ENCODE results near the gene VTI1B.

The VTI1B gene

DNA sequence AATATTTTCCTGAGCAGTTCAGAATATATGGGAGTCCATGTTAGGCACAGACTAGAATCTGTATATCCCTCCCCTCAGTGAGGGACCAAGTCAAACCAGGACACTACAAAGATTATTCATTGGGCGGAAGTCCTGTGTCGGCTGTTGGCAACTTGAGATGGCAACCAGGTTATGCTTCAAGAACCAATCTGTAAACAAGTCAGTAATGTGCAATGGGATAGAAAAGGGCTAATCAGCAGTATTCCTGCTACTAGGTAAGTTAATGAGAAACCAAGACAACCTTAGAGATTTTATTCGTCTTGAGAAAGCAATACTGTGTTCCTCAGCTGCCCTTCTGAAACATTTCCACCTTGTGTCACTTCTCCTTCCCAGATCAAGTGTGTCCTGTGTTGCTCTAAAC lies 28.3 kb downstream of the VTI1B start:
- TF ChIP-seq ISL1 (CRISPR knock-in tag; IDR thresholded peaks at IDR 0.05): no peak
- no peak for TF ChIP-seq ZNF70 (CRISPR knock-in tag; IDR thresholded peaks at IDR 0.05)
- no peak for TF ChIP-seq ZNF8 (CRISPR knock-in tag; IDR thresholded peaks at IDR 0.05)
- no peak for TF ChIP-seq SNAI2 (CRISPR knock-in tag; IDR thresholded peaks at IDR 0.05)
- no peak for TF ChIP-seq TOX (CRISPR knock-in tag; IDR thresholded peaks at IDR 0.05; ENCODE audit: borderline replicate concordance)
- no peak for TF ChIP-seq PPARA (CRISPR knock-in tag; IDR thresholded peaks at IDR 0.05; ENCODE audit: borderline replicate concordance)
- no peak for TF ChIP-seq CREB5 (CRISPR knock-in tag; IDR thresholded peaks at IDR 0.05; ENCODE audit: low read depth)

DNA sequence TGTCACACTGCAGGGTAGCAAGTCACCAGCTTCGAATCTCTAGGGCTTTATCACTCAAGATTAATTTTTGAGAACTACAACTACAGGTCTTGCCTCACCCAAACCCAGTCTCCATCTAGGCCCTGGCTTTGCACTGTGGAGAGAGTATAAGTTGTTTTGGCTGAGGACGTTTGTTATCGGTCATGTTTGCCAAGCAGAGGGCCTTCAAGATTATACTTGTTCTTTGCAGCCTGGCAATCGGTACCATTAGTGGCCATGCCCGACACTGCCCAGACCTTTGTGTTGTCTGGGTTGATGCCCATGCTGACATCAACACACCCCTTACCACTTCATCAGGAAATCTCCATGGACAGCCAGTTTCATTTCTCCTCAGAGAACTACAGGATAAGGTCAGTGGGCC lies 29.0 kb downstream of the VTI1B start:
- ATAC-seq: no peak
- TF ChIP-seq TCF4 (CRISPR knock-in tag; IDR thresholded peaks at IDR 0.05; ENCODE audit: borderline replicate concordance): no peak
- TF ChIP-seq CREB5 (CRISPR knock-in tag; IDR thresholded peaks at IDR 0.05; ENCODE audit: low read depth): no peak
- TF ChIP-seq PPARA (CRISPR knock-in tag; IDR thresholded peaks at IDR 0.05; ENCODE audit: borderline replicate concordance): no peak
- TF ChIP-seq BACH2 (CRISPR knock-in tag; IDR thresholded peaks at IDR 0.05; ENCODE audit: borderline replicate concordance): no peak
- no peak for TF ChIP-seq ZC3H10 (CRISPR knock-in tag; IDR thresholded peaks at IDR 0.05)
- no peak for TF ChIP-seq ZNF565 (CRISPR knock-in tag; conservative IDR thresholded peaks at IDR 0.05; ENCODE audit: low read depth)
- no peak for TF ChIP-seq ZNF8 (CRISPR knock-in tag; IDR thresholded peaks at IDR 0.05)
- TF ChIP-seq TSHZ2 (CRISPR knock-in tag; IDR thresholded peaks at IDR 0.05): no peak
- TF ChIP-seq ISL1 (CRISPR knock-in tag; IDR thresholded peaks at IDR 0.05): no peak
- TF ChIP-seq ARNTL (CRISPR knock-in tag; IDR thresholded peaks at IDR 0.05; ENCODE audit: borderline replicate concordance, low read depth): no peak
- TF ChIP-seq CSDC2 (CRISPR knock-in tag; IDR thresholded peaks at IDR 0.05): no peak
- TF ChIP-seq, protein P1, sequence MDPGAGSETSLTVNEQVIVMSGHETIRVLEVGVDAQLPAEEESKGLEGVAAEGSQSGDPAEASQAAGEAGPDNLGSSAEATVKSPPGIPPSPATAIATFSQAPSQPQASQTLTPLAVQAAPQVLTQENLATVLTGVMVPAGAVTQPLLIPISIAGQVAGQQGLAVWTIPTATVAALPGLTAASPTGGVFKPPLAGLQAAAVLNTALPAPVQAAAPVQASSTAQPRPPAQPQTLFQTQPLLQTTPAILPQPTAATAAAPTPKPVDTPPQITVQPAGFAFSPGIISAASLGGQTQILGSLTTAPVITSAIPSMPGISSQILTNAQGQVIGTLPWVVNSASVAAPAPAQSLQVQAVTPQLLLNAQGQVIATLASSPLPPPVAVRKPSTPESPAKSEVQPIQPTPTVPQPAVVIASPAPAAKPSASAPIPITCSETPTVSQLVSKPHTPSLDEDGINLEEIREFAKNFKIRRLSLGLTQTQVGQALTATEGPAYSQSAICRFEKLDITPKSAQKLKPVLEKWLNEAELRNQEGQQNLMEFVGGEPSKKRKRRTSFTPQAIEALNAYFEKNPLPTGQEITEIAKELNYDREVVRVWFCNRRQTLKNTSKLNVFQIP (CRISPR knock-in tag; IDR thresholded peaks at IDR 0.05; ENCODE audit: borderline replicate concordance, low read depth): no peak

More for the DNA sequence above, 28.3 kb downstream of the VTI1B start:
- ATAC-seq: no peak

- no peak for TF ChIP-seq CSDC2 (CRISPR knock-in tag; IDR thresholded peaks at IDR 0.05)
- no peak for TF ChIP-seq ZC3H10 (CRISPR knock-in tag; IDR thresholded peaks at IDR 0.05)
- no peak for TF ChIP-seq PPARA (CRISPR knock-in tag; IDR thresholded peaks at IDR 0.05; ENCODE audit: borderline replicate concordance)
- TF ChIP-seq SNAI2 (CRISPR knock-in tag; IDR thresholded peaks at IDR 0.05): no peak
- TF ChIP-seq TCF4 (CRISPR knock-in tag; IDR thresholded peaks at IDR 0.05; ENCODE audit: borderline replicate concordance): no peak
- TF ChIP-seq PATZ1 (CRISPR knock-in tag; IDR thresholded peaks at IDR 0.05; ENCODE audit: borderline replicate concordance): no peak
- TF ChIP-seq ZNF565 (CRISPR knock-in tag; conservative IDR thresholded peaks at IDR 0.05; ENCODE audit: low read depth): no peak
- no peak for TF ChIP-seq TOX (CRISPR knock-in tag; IDR thresholded peaks at IDR 0.05; ENCODE audit: borderline replicate concordance)
- no peak for TF ChIP-seq ESRRG (CRISPR knock-in tag; IDR thresholded peaks at IDR 0.05)
- TF ChIP-seq ZNF8 (CRISPR knock-in tag; IDR thresholded peaks at IDR 0.05): no peak
- no peak for TF ChIP-seq OSR1 (CRISPR knock-in tag; IDR thresholded peaks at IDR 0.05)
- no peak for TF ChIP-seq BACH2 (CRISPR knock-in tag; IDR thresholded peaks at IDR 0.05; ENCODE audit: borderline replicate concordance)
- no peak for TF ChIP-seq TSHZ2 (CRISPR knock-in tag; IDR thresholded peaks at IDR 0.05)
- no peak for TF ChIP-seq ZNF70 (CRISPR knock-in tag; IDR thresholded peaks at IDR 0.05)
- TF ChIP-seq, protein P2, sequence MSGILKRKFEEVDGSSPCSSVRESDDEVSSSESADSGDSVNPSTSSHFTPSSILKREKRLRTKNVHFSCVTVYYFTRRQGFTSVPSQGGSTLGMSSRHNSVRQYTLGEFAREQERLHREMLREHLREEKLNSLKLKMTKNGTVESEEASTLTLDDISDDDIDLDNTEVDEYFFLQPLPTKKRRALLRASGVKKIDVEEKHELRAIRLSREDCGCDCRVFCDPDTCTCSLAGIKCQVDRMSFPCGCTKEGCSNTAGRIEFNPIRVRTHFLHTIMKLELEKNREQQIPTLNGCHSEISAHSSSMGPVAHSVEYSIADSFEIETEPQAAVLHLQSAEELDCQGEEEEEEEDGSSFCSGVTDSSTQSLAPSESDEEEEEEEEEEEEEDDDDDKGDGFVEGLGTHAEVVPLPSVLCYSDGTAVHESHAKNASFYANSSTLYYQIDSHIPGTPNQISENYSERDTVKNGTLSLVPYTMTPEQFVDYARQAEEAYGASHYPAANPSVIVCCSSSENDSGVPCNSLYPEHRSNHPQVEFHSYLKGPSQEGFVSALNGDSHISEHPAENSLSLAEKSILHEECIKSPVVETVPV (CRISPR knock-in tag; IDR thresholded peaks at IDR 0.05): no peak
- TF ChIP-seq ZFP3 (CRISPR knock-in tag; IDR thresholded peaks at IDR 0.05): no peak
- no peak for TF ChIP-seq GLIS3 (CRISPR knock-in tag; IDR thresholded peaks at IDR 0.05)
- no peak for TF ChIP-seq ZFP30 (CRISPR knock-in tag; IDR thresholded peaks at IDR 0.05)
- ATAC-seq: peak; percentile 27; the same call in 1 of the 3 replicates
Measured at GRCh38 chr14:67644428-67644827, 30.0 kb downstream of the VTI1B start.

Measured in SK-N-SH treated with all-trans-retinoic acid at 6 μM for 48 hours (cell line).